Measurements from ENCODE around the gene ZNF202.

GRCh38 chr11:123694551-123694950, 46.9 kb downstream of the ZNF202 start:
- TF ChIP-seq CTCF (conservative IDR thresholded peaks at IDR 0.05; ENCODE audit: low read length) (no peak), EZH2phosphoT487 (IDR thresholded peaks at IDR 0.05; ENCODE audit: borderline replicate concordance) (no peak)
